ENCODE measurements around the gene XDH. TPM values are rescaled to one million over a fixed set of nuclear protein-coding genes. Genes with fewer than 3 reads are reported as not detected.
A peak's percentile ranks its signal among the peaks of the same experiment; 100 is the strongest.

XDH gene
- polyA plus RNA-seq, 1 donor from 2014 or later: not detected

GRCh38 chr2:31415421-31415820 lies 879 bp upstream of the XDH start:
- Mint-ChIP-seq H3K4me1 (peaks cover 0 to 8% (median 2%) of the 10 kb centered on the region in 3 donors), H3K9me3 (peaks cover 7 to 22% (median 9%) of the 10 kb centered on the region in 3 donors), H3K36me3 (no peaks in the 10 kb centered on the region), H3K4me3 (peak overlapping the region in 1 of 4 donors; percentile 66), H3K27ac (no peak overlapping the region), H3K27me3 (peaks cover 4% of the 10 kb centered on the region)

- H3K9me3 Mint-ChIP-seq: peaks cover 2 to 15% (median 6%) of the 10 kb centered on the region in 3 donors
- no peaks in the 10 kb centered on the region for H3K36me3 Mint-ChIP-seq
- H3K4me3 Mint-ChIP-seq: no peak overlapping the region
- H3K27ac Mint-ChIP-seq: no peak overlapping the region
- H3K4me1 Mint-ChIP-seq: peaks cover 0 to 8% (median 2%) of the 10 kb centered on the region in 3 donors
- peaks cover 6% of the 10 kb centered on the region for H3K27me3 Mint-ChIP-seq
Measured at GRCh38 chr2:31413862-31414550, 536 bp downstream of the XDH start.

GRCh38 chr2:31413025-31413424 lies 1.5 kb downstream of the XDH start:
- Mint-ChIP-seq H3K4me3 (no peak overlapping the region), H3K36me3 (no peaks in the 10 kb centered on the region), H3K27me3 (peaks cover 10% of the 10 kb centered on the region), H3K9me3 (peaks cover 0 to 5% (median under 1%) of the 10 kb centered on the region in 3 donors), H3K4me1 (peaks cover 0 to 8% (median 2%) of the 10 kb centered on the region in 3 donors), H3K27ac (peak overlapping the region in 1 of 3 donors; percentile 25)

GRCh38 chr2:31411771-31412170 lies 2.8 kb downstream of the XDH start:
- H3K27ac Mint-ChIP-seq: peak overlapping the region in 1 of 3 donors; percentile 39
- H3K4me3 Mint-ChIP-seq: no peak overlapping the region
- H3K4me1 Mint-ChIP-seq: peaks cover 0 to 6% (median 2%) of the 10 kb centered on the region in 3 donors
- H3K27me3 Mint-ChIP-seq: peaks cover 10% of the 10 kb centered on the region
- peaks cover 0 to 3% (median 0%) of the 10 kb centered on the region in 3 donors for H3K9me3 Mint-ChIP-seq
- H3K36me3 Mint-ChIP-seq: no peaks in the 10 kb centered on the region

- no peak overlapping the region for H3K27ac Mint-ChIP-seq
- no peak overlapping the region for H3K4me3 Mint-ChIP-seq
- H3K36me3 Mint-ChIP-seq: no peaks in the 10 kb centered on the region
- peaks cover 8% of the 10 kb centered on the region for H3K27me3 Mint-ChIP-seq
- H3K4me1 Mint-ChIP-seq: no peaks in the 10 kb centered on the region
- no peaks in the 10 kb centered on the region for H3K9me3 Mint-ChIP-seq
Measured at GRCh38 chr2:31406593-31407385, 7.8 kb downstream of the XDH start.

GRCh38 chr2:31404827-31405226 lies 9.7 kb downstream of the XDH start:
- H3K9me3 Mint-ChIP-seq: peaks cover 0 to 4% (median 1%) of the 10 kb centered on the region in 3 donors
- H3K27ac Mint-ChIP-seq: no peak overlapping the region
- H3K36me3 Mint-ChIP-seq: no peaks in the 10 kb centered on the region
- H3K4me3 Mint-ChIP-seq: no peak overlapping the region
- H3K27me3 Mint-ChIP-seq: peaks cover 8% of the 10 kb centered on the region
- H3K4me1 Mint-ChIP-seq: no peaks in the 10 kb centered on the region

- H3K36me3 Mint-ChIP-seq: no peaks in the 10 kb centered on the region
- no peaks in the 10 kb centered on the region for H3K4me1 Mint-ChIP-seq
- no peak overlapping the region for H3K4me3 Mint-ChIP-seq
- H3K27me3 Mint-ChIP-seq: peaks cover 8% of the 10 kb centered on the region
- no peak overlapping the region for H3K27ac Mint-ChIP-seq
- H3K9me3 Mint-ChIP-seq: peaks cover 0 to 5% (median 4%) of the 10 kb centered on the region in 3 donors
Measured at GRCh38 chr2:31404302-31404701, 10.2 kb downstream of the XDH start.

GRCh38 chr2:31402388-31402787 lies 12.2 kb downstream of the XDH start:
- Mint-ChIP-seq H3K27ac (no peak overlapping the region), H3K9me3 (peaks cover 0 to 7% (median 5%) of the 10 kb centered on the region in 3 donors), H3K4me1 (no peaks in the 10 kb centered on the region), H3K4me3 (no peak overlapping the region), H3K27me3 (peaks cover 11% of the 10 kb centered on the region), H3K36me3 (no peaks in the 10 kb centered on the region)

- peak overlapping the region in 1 of 4 donors; percentile 28 for H3K4me3 Mint-ChIP-seq
- no peaks in the 10 kb centered on the region for H3K4me1 Mint-ChIP-seq
- no peak overlapping the region for H3K27ac Mint-ChIP-seq
- peaks cover 0 to 7% (median 5%) of the 10 kb centered on the region in 3 donors for H3K9me3 Mint-ChIP-seq
- H3K27me3 Mint-ChIP-seq: peaks cover 11% of the 10 kb centered on the region
- no peaks in the 10 kb centered on the region for H3K36me3 Mint-ChIP-seq
Measured at GRCh38 chr2:31401580-31401979, 13.0 kb downstream of the XDH start.

- H3K4me1 Mint-ChIP-seq: no peaks in the 10 kb centered on the region
- no peak overlapping the region for H3K27ac Mint-ChIP-seq
- no peaks in the 10 kb centered on the region for H3K36me3 Mint-ChIP-seq
Measured at GRCh38 chr2:31398881-31399280, 15.7 kb downstream of the XDH start.

GRCh38 chr2:31397094-31397493 lies 17.4 kb downstream of the XDH start:
- peaks cover 20% of the 10 kb centered on the region for H3K27me3 Mint-ChIP-seq
- peaks cover 0 to 10% (median 8%) of the 10 kb centered on the region in 3 donors for H3K9me3 Mint-ChIP-seq
- no peak overlapping the region for H3K27ac Mint-ChIP-seq
- H3K36me3 Mint-ChIP-seq: no peaks in the 10 kb centered on the region
- no peaks in the 10 kb centered on the region for H3K4me1 Mint-ChIP-seq
- no peak overlapping the region for H3K4me3 Mint-ChIP-seq

More at GRCh38 chr2:31398881-31399280, 15.7 kb downstream of the XDH start:
- Mint-ChIP-seq H3K4me3 (no peak overlapping the region), H3K27me3 (peaks cover 16% of the 10 kb centered on the region), H3K9me3 (peaks cover 0 to 7% (median 5%) of the 10 kb centered on the region in 3 donors)

GRCh38 chr2:31390324-31390723 lies 24.2 kb downstream of the XDH start:
- no peak overlapping the region for H3K27ac Mint-ChIP-seq

GRCh38 chr2:31388736-31389135 lies 25.8 kb downstream of the XDH start:
- no peaks in the 10 kb centered on the region for H3K4me1 Mint-ChIP-seq
- H3K4me3 Mint-ChIP-seq: no peak overlapping the region
- no peak overlapping the region for H3K27ac Mint-ChIP-seq

More at GRCh38 chr2:31390324-31390723, 24.2 kb downstream of the XDH start:
- Mint-ChIP-seq H3K27me3 (peaks cover 8% of the 10 kb centered on the region), H3K4me3 (no peak overlapping the region), H3K4me1 (no peaks in the 10 kb centered on the region), H3K9me3 (peaks cover 0 to 3% (median 3%) of the 10 kb centered on the region in 3 donors), H3K36me3 (no peaks in the 10 kb centered on the region)

GRCh38 chr2:31387850-31388249 lies 26.7 kb downstream of the XDH start:
- Mint-ChIP-seq H3K27ac (no peak overlapping the region), H3K36me3 (no peaks in the 10 kb centered on the region), H3K4me3 (no peak overlapping the region), H3K4me1 (no peaks in the 10 kb centered on the region), H3K9me3 (peaks cover 0 to under 1% (median 0%) of the 10 kb centered on the region in 3 donors), H3K27me3 (peaks cover 1% of the 10 kb centered on the region)

More at GRCh38 chr2:31388736-31389135, 25.8 kb downstream of the XDH start:
- Mint-ChIP-seq H3K36me3 (no peaks in the 10 kb centered on the region), H3K9me3 (peaks cover 0 to 3% (median 3%) of the 10 kb centered on the region in 3 donors), H3K27me3 (peaks cover 5% of the 10 kb centered on the region)

GRCh38 chr2:31386648-31387047 lies 27.9 kb downstream of the XDH start:
- no peaks in the 10 kb centered on the region for H3K36me3 Mint-ChIP-seq
- H3K4me1 Mint-ChIP-seq: no peaks in the 10 kb centered on the region
- no peak overlapping the region for H3K27ac Mint-ChIP-seq
- no peaks in the 10 kb centered on the region for H3K9me3 Mint-ChIP-seq
- peaks cover 1% of the 10 kb centered on the region for H3K27me3 Mint-ChIP-seq
- no peak overlapping the region for H3K4me3 Mint-ChIP-seq

Measured in IgD-negative memory B cell (primary cell).